Heart right ventricle (tissue), 16 donors: Measurements from ENCODE around the gene PCSK6. TPM values are rescaled to one million over a fixed set of nuclear protein-coding genes. Genes with fewer than 3 reads are reported as not detected.

Experiments
- ATAC-seq, 8 donors: fragments of 200-7000 bp; cut with Tn5 transposase; one replicate each; pipeline ENCODE4 v1.9.1; 2020; ENCODE audit warnings: mild to moderate bottlenecking in 8 of 8, moderate library complexity in 8 of 8, moderate number of reproducible peaks in 1 of 8
- DNase-seq, 2 donors: peaks; one replicate each; pipeline ENCODE4 v3.0.0-alpha.2; 2020
- H3K27ac ChIP-seq, 10 donors: fragments of 200-600 bp; sonication (generic) in 2 of 10; one replicate each; pipeline versions ENCODE4 v1.5.0 to v1.8.0; 2020 to 2022; ENCODE audit warnings: mild to moderate bottlenecking in 3 of 10
- H3K27me3 ChIP-seq, 7 donors: fragments of 200-600 bp; one replicate each; pipeline ENCODE4 v1.8.0; 2021 to 2022; ENCODE audit warnings: mild to moderate bottlenecking in 2 of 7
- H3K36me3 ChIP-seq, 9 donors: fragments of 200-600 bp; sonication (generic) in 1 of 9; one replicate each; pipeline versions ENCODE4 v1.5.0 to v1.8.0; 2020 to 2022; ENCODE audit warnings: mild to moderate bottlenecking in 2 of 9
- H3K4me1 ChIP-seq, 9 donors: fragments of 200-600 bp; sonication (generic) in 1 of 9; one replicate each; pipeline versions ENCODE4 v1.5.0 to v1.8.0; 2020 to 2022; ENCODE audit warnings: mild to moderate bottlenecking in 4 of 9
- H3K4me3 ChIP-seq, 10 donors: fragments of 200-600 bp; sonication (generic) in 2 of 10; one replicate each; pipeline versions ENCODE4 v1.5.0 to v1.8.0; 2020 to 2022; ENCODE audit warnings: mild to moderate bottlenecking in 7 of 10, moderate library complexity in 2 of 10
- H3K9me3 ChIP-seq, 11 donors: fragments of 200-600 bp in 10 of 11; sonication (generic) in 2 of 11; one replicate each; pipeline versions ENCODE4 v1.5.0 to v1.8.0; 2013 to 2022; ENCODE audit warnings: mild to moderate bottlenecking in 2 of 11, control low read depth in 1 of 11, moderate library complexity in 1 of 11
- CTCF ChIP-seq, 9 donors: fragments of 200-600 bp; sonication (generic) in 2 of 9; IDR thresholded peaks; one replicate each; pipeline versions ENCODE4 v1.5.0 to v1.8.0; 2021 to 2022; ENCODE audit warnings: antibody characterized with exemption in 9 of 9, mild to moderate bottlenecking in 5 of 9, moderate library complexity in 1 of 9
- whole genome bisulfite sequencing, 2 donors: extraction: QIAGEN DNeasy Blood & Tissue Kit; methylation state at CpG; one replicate each; pipeline ENCODE4 v1.1.7; 2013; ENCODE audit warnings: inconsistent platforms in 1 of 2; 5-methylcytosine and 5-hydroxymethylcytosine counted together
- intact Hi-C, 10 donors: fragments of 100-400 bp; cut with DNase I; formaldehyde crosslinking; loops; one replicate each; pipeline versions ENCODE4 v1.11.1 to v1.14.2; 2022
- polyA plus RNA-seq, 2 donors: library from polyadenylated mRNA; stranded (reverse); fragments of 200-250 nt; gene quantifications; one replicate each; pipeline ENCODE4 v1.2.3, GENCODE V29; 2013
- total RNA-seq, 10 donors: library from RNA; stranded (reverse); fragmentation: NEBNext Ultra II Directional in 3 of 10; extraction: Animal tissue kit (Norgen Biotek cat#: 25700) in 3 of 10; gene quantifications; one replicate each; pipeline versions ENCODE4 v1.2.1 to v1.2.4, GENCODE V29; 2021 to 2023
- donor health status: Arrhythmogenic right ventricular cardiomyopathy.
- donor health status: ischemic (EF 13 %, LVEDD 7.1; RV severe dilation, severe dysfunction).
- donor health status: healthy with polysubstance abuse.
- donor health status: DM: no; HTN: yes; CAD: no.
- donor health status: DM: no; HTN: no; CAD: no.
- donor health status: ischemic (EF 25% LVEDD 6.9; RV normal size, moderate dysfunction).
- donor health status: ischemic (EF 25% LVEDD 5.7; RV mildly dilated, moderate dysfunction).
- donor health status: healthy.
- donor health status: DM: yes; HTN: yes; CAD: no.
- donor health status: Ischemic cardiomyopathy.
- donor health status: ischemic (EF 35%, LVEDD 5.7; RV mildly dilated, moderate dysfunction).
- donor health status: nonischemic (EF 11% LVEDD 7.7; RV severe dilation, severe dysfunction).
- donor health status: DM: yes; HTN: yes; CAD: no.
- donor health status: PGD.
- donor health status: ischemic (EF 29% LVEDD 5.4; RV normal size, mild dysfunction).
- donor health status: nonischemic (EF 23%, LVEDD 6.1; RV moderate dilation, normal function).

PCSK6 gene
- total and polyA plus RNA-seq, 12 donors, result 4.6 to 34.0 (median 21.7) TPM

- intact Hi-C loops, result loop anchor here in 1 of 10 donors (10.0 kb wide), 1 partner anchor 110 kb away; no protein-coding TSS in a partner anchor
- no peaks in the 10 kb centered on the region for H3K36me3 ChIP-seq
- H3K4me1 ChIP-seq, result peaks cover 0 to 15% (median 0%) of the 10 kb centered on the region in 9 donors
- peaks cover 0 to 11% (median 0%) of the 10 kb centered on the region in 11 donors for H3K9me3 ChIP-seq
- H3K27me3 ChIP-seq, result no peaks in the 10 kb centered on the region
- H3K4me3 ChIP-seq, result no peak overlapping the region
- TF ChIP-seq CTCF (IDR thresholded peaks at IDR 0.05), result no peak
- ATAC-seq, result no peak
- no peak overlapping the region for H3K27ac ChIP-seq
- DNase-seq, result no peak
- 88 to 90% methylated on average over 21 of the region's 21 CpGs for WGBS, 2 donors
Observed at GRCh38 chr15:101534376-101534970, 45.0 kb upstream of the PCSK6 start.

DNA sequence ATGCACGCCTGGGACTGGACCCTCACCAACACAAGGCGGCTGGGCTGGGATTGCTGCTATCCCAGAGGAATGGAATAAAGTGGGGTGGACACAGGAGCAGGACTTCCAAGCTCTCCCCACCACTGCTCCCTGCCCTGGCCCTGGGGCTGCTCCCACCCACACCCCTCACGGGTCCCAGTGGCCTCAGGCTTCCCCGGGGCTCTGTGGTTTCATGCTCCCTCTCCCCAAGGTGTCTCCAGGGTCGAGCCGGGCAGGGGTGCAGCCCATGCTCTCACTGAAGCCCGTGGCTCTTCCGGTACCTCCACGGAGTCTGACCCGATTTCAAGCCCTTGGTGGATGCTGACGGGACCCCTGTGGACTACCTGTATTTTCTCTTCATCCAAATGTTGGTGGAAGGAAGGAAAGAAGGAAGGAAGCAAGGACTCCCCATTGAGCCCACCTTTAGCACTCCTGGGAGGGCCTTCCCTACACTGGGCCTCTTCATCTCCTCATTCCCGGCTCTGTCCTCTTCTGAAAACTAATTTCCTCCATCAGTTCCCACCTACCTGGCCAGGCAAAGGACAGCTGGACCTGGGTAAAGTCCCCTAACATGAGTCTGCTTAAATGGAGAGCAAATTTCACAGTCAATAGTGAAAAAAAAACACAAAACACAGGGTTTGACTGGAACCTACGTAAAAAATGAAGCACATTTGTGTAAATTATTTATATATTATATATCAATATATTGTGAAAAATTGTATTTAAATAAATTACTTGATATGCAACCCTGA, 44.0 kb upstream of the PCSK6 start:
- 89 to 91% methylated on average over 13 of the region's 13 CpGs for WGBS, 2 donors
- Histone ChIP-seq H3K27me3 (no peaks in the 10 kb centered on the region), H3K27ac (no peak overlapping the region), H3K36me3 (no peaks in the 10 kb centered on the region), H3K4me3 (no peak overlapping the region), H3K9me3 (peaks cover 0 to 2% (median 0%) of the 10 kb centered on the region in 11 donors), H3K4me1 (peaks cover 2 to 23% (median 7%) of the 10 kb centered on the region in 9 donors)
- no peak for DNase-seq
- no peak for TF ChIP-seq CTCF (IDR thresholded peaks at IDR 0.05)
- ATAC-seq, result no peak
- intact Hi-C loops, result loop anchor here in 1 of 10 donors (10.0 kb wide), 1 partner anchor 111 kb away; no protein-coding TSS in a partner anchor

GRCh38 chr15:101532865-101533264, 43.4 kb upstream of the PCSK6 start:
- no peak for ATAC-seq

More at GRCh38 chr15:101532865-101533264, 43.4 kb upstream of the PCSK6 start:
- Histone ChIP-seq H3K27me3 (no peaks in the 10 kb centered on the region), H3K4me1 (peaks cover 4 to 28% (median 14%) of the 10 kb centered on the region in 9 donors), H3K36me3 (no peaks in the 10 kb centered on the region), H3K27ac (no peak overlapping the region), H3K9me3 (no peaks in the 10 kb centered on the region), H3K4me3 (no peak overlapping the region)
- DNase-seq, result no peak
- intact Hi-C loops, result loop anchor here in 1 of 10 donors (10.0 kb wide), 1 partner anchor 112 kb away; no protein-coding TSS in a partner anchor
- 90 to 95% methylated on average over 6 of the region's 6 CpGs for WGBS, 2 donors
- TF ChIP-seq CTCF (IDR thresholded peaks at IDR 0.05), result no peak
